Endodermal cell (in vitro differentiated cells): Measurements from ENCODE around the gene CD59. TPM values are rescaled to one million over a fixed set of nuclear protein-coding genes. Genes with fewer than 3 reads are reported as not detected.
A peak's percentile ranks its signal among the peaks of the same experiment; 100 is the strongest.

Source experiments
- DNase-seq: peaks from one replicate; pipeline ENCODE4 v3.0.0-alpha.2; 2017
- H3K27ac ChIP-seq: 2 replicates; pipeline ENCODE4 v1.5.1; 2013; ENCODE audit warnings: mild to moderate bottlenecking, low read depth, low read length, moderate library complexity
- H3K27me3 ChIP-seq: 2 replicates; pipeline ENCODE4 v1.6.1; 2013; ENCODE audit warnings: mild to moderate bottlenecking, low read length, moderate library complexity; ENCODE audit not compliant: insufficient read depth, control insufficient read depth, poor library complexity, severe bottlenecking
- H3K36me3 ChIP-seq: 2 replicates; pipeline ENCODE4 v1.7.0; 2013; ENCODE audit warnings: mild to moderate bottlenecking, low read length, moderate library complexity; ENCODE audit not compliant: control insufficient read depth, insufficient read depth
- H3K4me1 ChIP-seq: one replicate; pipeline ENCODE4 v1.7.0; 2013; ENCODE audit warnings: low read length; ENCODE audit not compliant: control insufficient read depth, insufficient read depth
- H3K4me3 ChIP-seq: 2 replicates; pipeline ENCODE4 v1.5.1; 2013; ENCODE audit warnings: mild to moderate bottlenecking, low read length, moderate library complexity
- H3K9ac ChIP-seq: 2 replicates; pipeline ENCODE4 v1.6.1; 2013; ENCODE audit warnings: mild to moderate bottlenecking, low read length, moderate library complexity; ENCODE audit not compliant: poor library complexity, severe bottlenecking; ENCODE audit errors: extremely low read depth
- H3K9me3 ChIP-seq: 2 replicates; pipeline ENCODE4 v1.6.1; 2013; ENCODE audit warnings: mild to moderate bottlenecking, low read length, moderate library complexity; ENCODE audit not compliant: control insufficient read depth
- H3K27ac Mint-ChIP-seq: 2 replicates; pipeline ENCODE4 v1.8.0; 2020; ENCODE audit warnings: mixed read lengths
- H3K27me3 Mint-ChIP-seq: 2 replicates; pipeline ENCODE4 v1.8.0; 2021; ENCODE audit warnings: mild to moderate bottlenecking, mixed read lengths; ENCODE audit not compliant: insufficient read depth
- H3K36me3 Mint-ChIP-seq: 2 replicates; pipeline ENCODE4 v1.8.0; 2020; ENCODE audit warnings: low read depth, mixed read lengths
- H3K4me1 Mint-ChIP-seq: 2 replicates; pipeline ENCODE4 v1.8.0; 2020; ENCODE audit warnings: mixed read lengths
- H3K4me3 Mint-ChIP-seq: 2 replicates; pipeline ENCODE4 v1.8.0; 2020; ENCODE audit warnings: mild to moderate bottlenecking, moderate library complexity, mixed read lengths
- H3K9me3 Mint-ChIP-seq: 2 replicates; pipeline ENCODE4 v1.8.0; 2020; ENCODE audit warnings: mild to moderate bottlenecking, mixed read lengths
- WGBS, 2 experiments: methylation state at CpG; one replicate each; pipeline versions ENCODE4 v1.1.5 to v1.1.7; 2013; ENCODE audit warnings: missing lambda C conversion rate in 2 of 2, mixed read lengths in 1 of 2; ENCODE audit not compliant: insufficient coverage in 1 of 2, insufficient read length in 1 of 2; 5-methylcytosine and 5-hydroxymethylcytosine counted together
- total RNA-seq, 2 donors: library from RNA; stranded (reverse); fragmentation: NEBNext Ultra II Directional in 1 of 2; extraction: Animal tissue kit (Norgen Biotek cat#: 25700) in 1 of 2; gene quantifications; 2 replicates in 1 of 2; 3 replicates in 1 of 2; pipeline ENCODE4 v1.2.1, GENCODE V29; 2021
- TF ChIP-seq, protein P1 (sequence below): fragments of 200-600 bp; sonication (generic); conservative IDR thresholded peaks from 2 replicates; pipeline ENCODE4 v1.5.0; 2021; ENCODE audit warnings: antibody characterized with exemption, mild to moderate bottlenecking

The CD59 gene
- total RNA-seq, 2 donors from 2014 or later: 111 to 142 TPM

DNA sequence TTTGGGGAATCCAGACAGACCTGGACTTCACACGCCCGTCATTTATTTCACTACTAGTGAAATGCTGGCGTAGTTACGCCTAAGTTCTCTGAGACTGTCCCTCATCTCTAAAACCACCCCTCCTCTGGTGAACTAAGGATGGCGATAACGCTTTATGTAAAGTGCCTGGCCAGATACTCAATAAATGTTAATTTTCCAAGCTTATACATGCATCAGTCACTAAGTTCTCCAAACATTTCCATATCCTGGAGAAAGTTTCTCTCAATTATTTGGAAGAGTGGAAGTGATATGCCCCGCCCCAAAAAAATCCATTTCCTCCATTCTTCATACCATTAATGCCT is 39.2 kb upstream of the CD59 start:
- Histone ChIP-seq H3K36me3 (no peaks in the 10 kb centered on the region), H3K4me3 (no peak overlapping the region), H3K27ac (no peak overlapping the region), H3K9ac (no peak overlapping the region), H3K9me3 (no peaks in the 10 kb centered on the region), H3K4me1 (peaks cover 5% of the 10 kb centered on the region), H3K27me3 (peaks cover 35% of the 10 kb centered on the region)
- Mint-ChIP-seq H3K36me3 (no peaks in the 10 kb centered on the region), H3K27ac (no peak overlapping the region), H3K9me3 (no peaks in the 10 kb centered on the region), H3K27me3 (peaks cover 37% of the 10 kb centered on the region), H3K4me1 (peaks cover 33% of the 10 kb centered on the region), H3K4me3 (peak overlapping the region; percentile 84)
- 82 to 92% methylated on average over 6 of the region's 7 CpGs for whole genome bisulfite sequencing, 2 experiments
- TF ChIP-seq, protein P1, sequence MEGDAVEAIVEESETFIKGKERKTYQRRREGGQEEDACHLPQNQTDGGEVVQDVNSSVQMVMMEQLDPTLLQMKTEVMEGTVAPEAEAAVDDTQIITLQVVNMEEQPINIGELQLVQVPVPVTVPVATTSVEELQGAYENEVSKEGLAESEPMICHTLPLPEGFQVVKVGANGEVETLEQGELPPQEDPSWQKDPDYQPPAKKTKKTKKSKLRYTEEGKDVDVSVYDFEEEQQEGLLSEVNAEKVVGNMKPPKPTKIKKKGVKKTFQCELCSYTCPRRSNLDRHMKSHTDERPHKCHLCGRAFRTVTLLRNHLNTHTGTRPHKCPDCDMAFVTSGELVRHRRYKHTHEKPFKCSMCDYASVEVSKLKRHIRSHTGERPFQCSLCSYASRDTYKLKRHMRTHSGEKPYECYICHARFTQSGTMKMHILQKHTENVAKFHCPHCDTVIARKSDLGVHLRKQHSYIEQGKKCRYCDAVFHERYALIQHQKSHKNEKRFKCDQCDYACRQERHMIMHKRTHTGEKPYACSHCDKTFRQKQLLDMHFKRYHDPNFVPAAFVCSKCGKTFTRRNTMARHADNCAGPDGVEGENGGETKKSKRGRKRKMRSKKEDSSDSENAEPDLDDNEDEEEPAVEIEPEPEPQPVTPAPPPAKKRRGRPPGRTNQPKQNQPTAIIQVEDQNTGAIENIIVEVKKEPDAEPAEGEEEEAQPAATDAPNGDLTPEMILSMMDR: no peak
- no peak for DNase-seq

DNA sequence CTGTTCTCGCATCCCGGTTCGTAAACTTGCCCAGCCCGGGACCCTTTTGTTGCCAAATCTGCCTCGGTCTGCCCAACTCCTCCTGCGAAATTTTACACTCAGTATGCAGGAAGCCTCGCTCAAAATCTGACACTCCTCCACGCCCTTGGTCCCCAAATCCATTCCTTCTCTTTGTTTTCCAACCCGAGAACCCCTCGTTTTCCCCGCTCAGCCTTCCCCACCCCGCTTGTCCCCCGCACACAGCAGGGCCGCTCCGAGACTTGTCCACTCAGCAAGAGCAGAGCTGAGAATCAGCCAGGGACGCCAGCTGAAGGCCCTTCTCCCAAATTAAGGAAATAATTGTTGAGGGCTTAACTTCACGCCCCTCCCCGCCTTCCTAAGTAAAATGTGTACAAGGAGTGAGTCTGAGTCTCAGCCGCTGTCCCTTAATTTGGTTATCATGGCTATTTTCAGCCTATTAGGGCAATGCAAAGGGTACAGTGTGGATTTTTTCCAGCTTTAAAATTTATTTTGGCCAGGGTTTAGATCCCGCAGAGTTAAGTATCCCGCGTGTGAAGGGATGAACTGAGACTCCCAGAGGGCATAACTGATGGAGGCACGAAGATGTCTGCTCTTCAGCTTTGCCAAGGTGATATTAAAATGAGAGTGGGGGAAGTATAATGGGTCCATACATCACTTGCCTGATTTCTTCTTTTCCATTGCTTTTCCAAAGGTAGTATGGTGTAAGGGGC is 38.7 kb upstream of the CD59 start:
- TF ChIP-seq, protein P1: no peak
- Histone ChIP-seq H3K9me3 (no peaks in the 10 kb centered on the region), H3K9ac (peak overlapping the region; percentile 54), H3K4me3 (peak overlapping the region; percentile 93), H3K4me1 (peaks cover 5% of the 10 kb centered on the region), H3K27ac (no peak overlapping the region), H3K27me3 (peaks cover 35% of the 10 kb centered on the region), H3K36me3 (no peaks in the 10 kb centered on the region)
- Mint-ChIP-seq H3K36me3 (no peaks in the 10 kb centered on the region), H3K9me3 (no peaks in the 10 kb centered on the region), H3K27ac (peak overlapping the region; percentile 33), H3K4me1 (peaks cover 28% of the 10 kb centered on the region), H3K27me3 (peaks cover 37% of the 10 kb centered on the region), H3K4me3 (peak overlapping the region; percentile 84)
- no peak for DNase-seq
- WGBS, 2 experiments: 3 to 7% methylated on average over 12 to 23 of the region's 23 CpGs

DNA sequence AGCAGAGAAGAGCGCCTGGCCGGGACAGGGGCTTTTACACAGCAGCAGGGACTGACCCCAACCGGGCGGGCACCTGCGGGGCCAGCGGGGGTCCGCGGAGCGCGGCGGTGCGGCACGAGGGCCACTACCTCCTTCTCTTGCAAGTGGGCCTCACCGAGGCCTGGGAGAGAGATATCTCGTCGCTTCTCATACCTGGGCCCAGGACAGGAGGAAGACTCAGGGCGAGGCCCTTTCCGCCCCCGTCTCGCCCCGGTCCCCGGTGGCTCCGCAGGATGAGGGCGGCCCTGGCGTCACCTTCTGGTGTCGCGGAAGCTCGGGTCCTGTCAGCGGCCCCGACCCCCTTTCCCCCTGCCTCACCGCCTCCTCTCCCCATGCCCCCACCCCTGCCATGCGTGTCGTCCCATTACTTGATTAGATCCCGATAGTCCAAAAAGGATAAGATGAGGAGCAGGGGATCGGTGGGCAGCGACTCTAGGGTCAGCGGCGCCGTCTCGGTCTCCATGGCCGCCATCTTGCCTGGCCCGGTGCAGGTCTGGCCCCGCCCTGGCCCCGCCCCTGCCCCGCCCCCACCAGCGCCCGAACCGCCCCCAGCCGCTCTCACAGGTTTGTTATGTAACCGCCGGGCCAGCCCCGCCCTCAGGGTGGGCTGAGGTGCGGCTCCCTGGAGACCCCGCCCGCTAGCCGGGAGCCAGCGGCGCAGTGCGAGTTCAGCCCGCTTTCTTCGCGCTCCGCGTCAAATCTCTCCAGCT is 37.9 kb upstream of the CD59 start, which contains the start of gene FBXO3:
TSS of gene FBXO3 (minus strand) at position 534 of the 749 bp plus-strand sequence. CDS start at position 511, 23 bp downstream.
- no peaks in the 10 kb centered on the region for H3K9me3 ChIP-seq
- TF ChIP-seq, protein P1: no peak
- WGBS, 2 experiments: 0 to 1% methylated on average over 24 to 64 of the region's 64 CpGs
- no peaks in the 10 kb centered on the region for H3K9me3 Mint-ChIP-seq
- H3K4me3 ChIP-seq: peak within 1 kb of the TSS; percentile 93
- peaks cover 37% of the 10 kb centered on the region for H3K27me3 Mint-ChIP-seq
- peak within 1 kb of the TSS; percentile 91 for H3K27ac Mint-ChIP-seq
- H3K4me1 ChIP-seq: peaks cover 5% of the 10 kb centered on the region
- peak; percentile 97 for DNase-seq
- no peak within 1 kb of the TSS for H3K27ac ChIP-seq
- H3K27me3 ChIP-seq: peaks cover 35% of the 10 kb centered on the region
- H3K36me3 Mint-ChIP-seq: no peaks in the 10 kb centered on the region
- no peaks in the 10 kb centered on the region for H3K36me3 ChIP-seq
- H3K4me3 Mint-ChIP-seq: peak within 1 kb of the TSS; percentile 84
- peak within 1 kb of the TSS; percentile 69 for H3K9ac ChIP-seq
- H3K4me1 Mint-ChIP-seq: peaks cover 20% of the 10 kb centered on the region
